HG03571 (cell line): ENCODE measurements around the gene IKZF1.

ENCODE experiments used
- ATAC-seq: cut with Tn5 transposase; IDR thresholded peaks from one replicate; pipeline ENCODE4 v1.9.1; 2021; ENCODE audit not compliant: unreplicated experiment

The IKZF1 gene

GRCh38 chr7:50304129-50304910 is at the start of gene IKZF1:
Gene IKZF1, plus strand, starts transcription at chr7:50304716. Its CDS starts 14,346 bp downstream, at chr7:50319062.
- peak; percentile 24 for ATAC-seq

DNA sequence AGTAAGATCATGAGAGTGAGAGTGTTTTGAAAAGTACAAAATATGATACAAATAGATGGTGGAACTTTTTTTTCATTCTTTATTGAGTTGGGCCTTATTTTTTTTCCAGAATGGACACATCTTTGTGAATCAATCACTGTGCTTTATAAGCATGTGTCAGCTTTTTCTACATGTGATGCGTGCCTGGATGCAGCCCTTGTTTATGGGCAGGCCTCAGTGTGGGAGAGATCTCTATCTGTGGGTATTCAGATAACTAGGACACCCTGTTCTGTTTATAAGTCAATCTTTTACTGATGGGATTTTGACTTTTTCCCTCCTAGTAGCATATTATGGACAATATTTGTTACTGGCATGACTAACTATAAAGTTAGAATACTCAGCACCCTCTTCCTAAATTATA is 42.9 kb upstream of the IKZF1 start:
- no peak for ATAC-seq

DNA sequence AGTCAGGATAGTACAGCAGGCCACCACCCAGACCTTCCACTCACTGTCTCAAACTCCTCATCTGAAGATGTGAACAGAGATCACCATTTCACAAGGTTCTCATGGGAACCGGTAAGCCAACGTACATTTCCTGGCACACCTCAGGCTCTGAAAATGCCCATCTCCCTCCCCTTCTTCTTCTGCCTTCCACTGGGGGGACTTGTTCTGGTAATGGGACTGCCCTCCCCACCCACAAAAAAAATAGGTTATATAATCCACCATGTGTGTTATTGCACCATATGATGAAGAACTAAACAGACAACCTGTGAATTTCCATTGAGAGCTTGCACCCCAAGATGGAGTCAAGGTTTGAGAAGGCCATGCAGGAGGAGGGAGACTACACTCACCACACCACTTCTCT is 42.1 kb upstream of the IKZF1 start:
- peak; percentile 3 for ATAC-seq

DNA sequence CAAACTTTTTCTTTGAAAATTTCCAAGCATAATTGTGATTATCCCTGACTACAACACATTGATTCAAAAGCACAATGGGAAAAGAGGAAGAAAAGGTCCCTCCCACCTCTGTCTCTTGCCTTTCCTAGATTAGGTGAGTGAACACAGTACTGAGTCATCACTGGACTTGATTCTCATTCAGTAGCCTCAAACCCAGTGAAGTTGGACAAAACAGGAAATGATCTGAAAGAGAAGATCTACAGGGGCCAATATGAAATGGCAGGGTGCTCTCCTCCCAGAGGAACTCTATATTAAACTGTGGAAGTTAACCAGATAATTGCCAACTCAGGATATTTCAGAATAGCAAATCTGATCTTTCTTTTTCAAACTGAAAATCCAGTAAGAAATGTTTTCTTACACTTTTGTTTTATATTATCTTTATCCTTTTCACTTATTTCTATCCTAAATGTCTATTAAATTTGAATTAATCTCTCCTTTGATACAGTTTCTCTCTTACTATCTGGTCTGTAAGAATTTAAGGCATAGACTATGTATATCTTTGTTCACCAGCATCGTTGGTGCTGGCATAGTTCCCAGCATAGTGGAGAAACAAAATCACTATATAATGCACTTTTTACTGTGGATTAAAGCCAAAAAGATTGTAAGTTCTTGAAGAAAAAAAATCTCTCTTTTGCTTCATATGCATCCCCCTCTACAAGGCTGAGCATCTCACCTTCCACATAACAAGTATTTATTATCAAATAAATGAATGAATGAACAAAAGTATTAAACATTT is 41.4 kb upstream of the IKZF1 start:
- peak; percentile 61 for ATAC-seq

GRCh38 chr7:50264908-50265307 is 39.6 kb upstream of the IKZF1 start:
- no peak for ATAC-seq

GRCh38 chr7:50265968-50266634 is 38.4 kb upstream of the IKZF1 start:
- ATAC-seq, result no peak

DNA sequence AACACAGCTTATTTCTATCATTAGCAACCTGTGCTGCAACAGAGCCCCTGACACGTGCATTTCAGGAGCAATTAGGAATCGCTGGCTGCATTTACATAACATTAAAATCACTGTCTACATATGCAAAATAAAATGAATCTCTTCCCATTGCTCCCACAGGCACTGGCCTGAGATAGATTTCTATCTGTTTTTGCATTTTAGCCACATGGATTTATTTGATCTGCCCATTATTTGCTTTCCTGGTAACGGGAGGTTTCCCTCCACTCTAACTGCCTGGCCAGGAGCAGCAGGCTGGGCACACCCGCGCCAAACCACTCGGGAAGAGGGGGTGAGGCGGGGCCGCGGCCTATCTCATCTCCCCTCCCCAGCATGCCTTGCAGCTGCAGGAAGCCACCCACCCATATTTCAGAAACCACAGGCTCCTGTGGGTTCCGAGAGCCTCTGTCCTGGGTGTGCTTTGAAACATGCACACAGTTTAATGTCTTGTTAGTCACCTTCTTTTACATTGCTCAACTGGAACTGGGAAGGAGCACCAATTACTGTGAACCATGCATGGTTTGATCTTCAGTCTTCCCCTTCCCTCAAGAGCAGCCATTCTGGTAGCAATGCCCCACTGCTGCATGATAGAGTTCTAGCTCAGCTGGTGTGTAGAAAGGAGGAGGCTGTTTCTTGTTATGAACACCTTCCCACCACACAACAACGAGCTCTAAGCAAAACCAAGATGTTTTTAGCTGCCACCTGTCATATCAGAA is 37.7 kb upstream of the IKZF1 start:
- ATAC-seq, result peak; percentile 38

DNA sequence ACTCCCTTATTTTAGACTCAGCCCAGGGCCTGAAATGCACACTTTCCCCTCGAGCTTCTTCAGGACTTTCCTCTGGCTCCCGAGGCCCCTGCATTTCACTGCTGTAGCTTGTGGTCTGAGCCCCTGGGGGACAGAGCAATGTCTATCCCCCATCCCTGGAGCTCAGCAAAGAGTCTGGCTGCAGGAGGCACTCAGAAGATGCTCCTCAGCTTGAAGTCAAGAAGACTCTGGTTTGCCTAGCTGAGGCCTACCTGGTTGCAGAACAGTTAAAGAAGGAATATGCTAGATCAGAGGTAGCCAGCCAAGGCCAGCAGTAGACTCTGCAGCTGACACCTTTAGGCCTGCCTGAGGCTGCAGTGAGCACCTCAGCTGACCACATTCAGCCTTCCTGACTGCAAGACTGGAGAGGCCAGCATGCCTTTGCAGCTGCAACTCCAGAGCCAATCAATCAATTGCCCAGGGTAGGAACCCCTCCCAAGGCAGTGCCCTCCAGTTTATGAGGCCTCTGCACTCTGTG is 36.9 kb upstream of the IKZF1 start:
- ATAC-seq, result no peak

- no peak for ATAC-seq
Observed at GRCh38 chr7:50268223-50268622, 36.3 kb upstream of the IKZF1 start.

- ATAC-seq, result no peak
Observed at GRCh38 chr7:50268990-50269389, 35.5 kb upstream of the IKZF1 start.

DNA sequence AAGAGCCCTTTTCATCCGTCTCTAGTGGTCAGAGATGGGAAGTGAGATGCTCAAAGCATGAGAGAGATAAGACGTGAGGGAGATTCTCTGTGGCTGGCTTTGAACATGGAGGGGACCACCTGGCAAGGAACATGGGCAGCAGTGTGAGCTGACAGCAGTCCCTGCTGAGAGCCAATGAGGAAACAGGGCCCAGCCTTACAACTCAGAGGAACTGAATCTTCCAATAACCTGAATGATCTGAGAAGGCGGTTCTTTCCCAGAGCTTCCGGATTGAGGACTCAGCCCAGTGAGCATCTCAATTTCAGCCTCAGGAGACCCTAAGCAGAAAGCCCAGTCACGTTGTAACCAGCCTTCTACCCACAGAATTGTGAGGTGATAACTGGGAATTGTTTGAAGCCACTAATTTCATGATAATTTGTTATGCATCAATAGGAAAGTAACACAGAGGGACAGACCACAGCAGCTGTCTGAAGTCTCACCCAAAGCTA is 33.9 kb upstream of the IKZF1 start:
- peak; percentile 29 for ATAC-seq

DNA sequence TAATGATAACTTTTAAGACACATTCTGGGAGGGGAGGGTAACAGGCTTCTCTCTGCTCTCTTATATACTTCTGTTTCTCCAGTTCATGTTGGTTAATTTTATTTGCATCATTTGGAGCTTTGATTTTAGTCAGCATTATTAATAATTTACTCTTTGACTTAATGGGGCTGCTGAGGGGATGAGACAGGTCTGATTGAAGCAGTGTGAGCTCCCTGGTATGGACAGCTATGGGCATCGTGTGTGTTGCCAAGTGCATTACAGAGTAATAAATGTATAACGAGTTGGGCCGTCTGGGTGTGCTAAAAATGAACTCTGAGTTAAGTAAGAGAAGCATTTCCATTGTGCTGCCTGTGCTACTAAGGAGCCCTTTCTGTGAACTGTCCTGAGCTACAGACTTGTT is 31.7 kb upstream of the IKZF1 start:
- ATAC-seq, result peak; percentile 68

DNA sequence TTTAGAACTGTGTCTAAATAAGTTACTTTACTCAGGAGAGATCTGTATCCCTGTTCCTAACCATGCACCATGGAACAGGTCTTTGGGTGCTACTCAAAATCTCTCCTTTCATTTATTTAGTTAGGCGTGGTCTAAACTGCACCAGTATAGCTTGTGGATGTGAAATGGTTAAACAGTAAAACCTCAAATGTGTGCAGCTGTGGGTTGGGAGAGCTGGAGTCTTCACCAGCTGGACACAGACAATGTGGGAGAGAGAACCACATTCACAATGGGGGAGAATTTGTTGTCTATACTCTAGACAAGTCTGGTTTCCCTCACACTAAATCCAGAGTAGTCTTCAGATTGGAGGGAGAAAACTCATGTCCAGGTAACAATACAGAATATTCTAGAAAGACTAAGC is 31.2 kb upstream of the IKZF1 start:
- ATAC-seq, result no peak

- no peak for ATAC-seq
Observed at GRCh38 chr7:50273870-50274269, 30.6 kb upstream of the IKZF1 start.

- no peak for ATAC-seq
Observed at GRCh38 chr7:50274361-50274760, 30.2 kb upstream of the IKZF1 start.

- no peak for ATAC-seq
Observed at GRCh38 chr7:50275430-50275829, 29.1 kb upstream of the IKZF1 start.

- ATAC-seq, result no peak
Observed at GRCh38 chr7:50276483-50276882, 28.0 kb upstream of the IKZF1 start.

- no peak for ATAC-seq
Observed at GRCh38 chr7:50278120-50278519, 26.4 kb upstream of the IKZF1 start.

DNA sequence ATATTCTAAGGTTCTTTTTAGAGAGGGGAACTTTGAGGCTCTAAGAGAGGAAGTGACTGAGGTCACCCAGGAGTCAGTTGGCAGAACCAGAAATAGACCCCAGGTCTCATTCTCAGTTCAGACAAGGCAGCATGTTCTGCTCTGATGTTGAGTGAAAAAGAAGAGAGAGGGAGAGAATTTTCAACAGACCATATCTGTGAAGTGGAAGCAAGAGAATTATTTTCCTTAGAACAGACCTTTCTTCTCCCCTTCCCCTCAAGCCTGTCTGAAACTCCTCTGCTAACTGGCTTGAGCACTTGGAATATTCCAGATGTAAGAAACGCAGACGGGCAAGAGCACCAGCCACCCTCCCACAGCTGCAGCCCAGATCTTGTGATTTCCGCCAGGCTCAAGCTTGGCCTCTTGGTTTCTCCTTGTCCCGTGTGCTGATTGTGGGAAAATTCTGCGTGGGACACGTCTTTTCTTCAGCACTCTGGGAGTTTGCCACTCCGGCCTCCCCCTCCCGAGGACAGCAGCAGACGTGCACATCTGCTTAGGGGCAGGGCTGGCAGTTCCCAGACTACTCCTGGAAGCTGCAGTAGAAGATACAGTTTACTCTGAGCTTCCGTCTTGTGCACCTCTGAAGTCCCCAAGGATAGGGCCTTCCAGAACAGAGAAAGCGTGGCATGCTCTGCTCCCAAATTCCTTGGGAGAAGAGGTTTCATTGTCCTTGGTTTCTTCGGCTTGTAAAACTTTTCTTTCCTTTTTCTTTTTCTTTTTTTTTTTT is 22.7 kb upstream of the IKZF1 start:
- ATAC-seq, result peak; percentile 90
